GM10266 (cell line): ENCODE data around the gene RAB11FIP4.

Source experiments
- DNase-seq: peaks from one replicate; pipeline ENCODE4 v3.0.0; 2012; ENCODE audit errors: extremely low spot score
- CTCF ChIP-seq: IDR thresholded peaks from 2 replicates; pipeline ENCODE4 v1.5.1; 2012; ENCODE audit warnings: mild to moderate bottlenecking, low read depth; ENCODE audit not compliant: control insufficient read depth, insufficient read depth; ENCODE audit errors: missing control alignments

Gene RAB11FIP4

DNA sequence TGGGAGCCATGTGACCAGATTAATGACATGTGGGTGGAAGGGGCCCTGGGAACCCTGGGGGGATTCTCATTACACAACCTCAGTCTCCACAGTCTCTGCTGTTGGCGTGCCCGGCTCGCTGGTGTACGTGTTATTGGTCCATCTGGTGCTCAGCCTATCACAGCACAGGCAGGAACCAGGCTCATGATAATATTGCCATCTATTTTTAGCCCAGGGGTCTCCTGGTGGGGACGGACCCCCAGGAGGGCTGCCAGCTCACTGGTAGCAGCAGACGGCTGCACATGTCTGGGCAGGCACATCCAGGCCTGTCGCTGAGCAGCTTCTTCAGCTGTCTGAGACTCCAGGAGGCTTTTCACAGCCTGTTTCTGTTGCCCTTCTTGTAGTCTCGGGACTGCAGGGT is 123.8 kb downstream of the RAB11FIP4 start:
- no peak for DNase-seq
- no peak for TF ChIP-seq CTCF

DNA sequence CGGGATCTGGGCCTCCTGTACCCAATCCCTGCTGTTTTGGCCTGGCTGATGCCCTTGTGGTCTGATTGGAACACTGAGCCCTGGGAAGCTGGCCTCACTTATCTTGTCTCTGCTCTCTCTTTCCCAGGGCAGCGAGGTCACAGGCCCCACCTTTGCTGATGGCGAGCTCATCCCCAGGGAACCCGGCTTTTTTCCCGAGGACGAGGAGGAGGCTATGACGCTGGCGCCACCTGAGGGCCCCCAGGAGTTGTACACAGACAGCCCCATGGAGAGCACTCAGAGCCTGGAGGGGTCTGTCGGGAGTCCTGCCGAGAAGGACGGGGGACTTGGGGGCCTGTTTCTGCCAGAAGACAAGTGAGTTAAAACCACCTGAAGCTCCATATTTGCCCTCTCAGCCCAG is 126.0 kb downstream of the RAB11FIP4 start:
- DNase-seq, result no peak

GRCh38 chr17:31518478-31518877 is 127.0 kb downstream of the RAB11FIP4 start:
- DNase-seq, result no peak
- TF ChIP-seq CTCF, result no peak

More for the DNA sequence above, 126.0 kb downstream of the RAB11FIP4 start:
- peak; percentile 47 for TF ChIP-seq CTCF

- peak; percentile 25 for TF ChIP-seq CTCF
- DNase-seq, result no peak
These were observed 130.3 kb downstream of the RAB11FIP4 start for GRCh38 chr17:31521632-31522283.

- no peak for DNase-seq
These were observed 130.9 kb downstream of the RAB11FIP4 start for GRCh38 chr17:31522284-31522931.

DNA sequence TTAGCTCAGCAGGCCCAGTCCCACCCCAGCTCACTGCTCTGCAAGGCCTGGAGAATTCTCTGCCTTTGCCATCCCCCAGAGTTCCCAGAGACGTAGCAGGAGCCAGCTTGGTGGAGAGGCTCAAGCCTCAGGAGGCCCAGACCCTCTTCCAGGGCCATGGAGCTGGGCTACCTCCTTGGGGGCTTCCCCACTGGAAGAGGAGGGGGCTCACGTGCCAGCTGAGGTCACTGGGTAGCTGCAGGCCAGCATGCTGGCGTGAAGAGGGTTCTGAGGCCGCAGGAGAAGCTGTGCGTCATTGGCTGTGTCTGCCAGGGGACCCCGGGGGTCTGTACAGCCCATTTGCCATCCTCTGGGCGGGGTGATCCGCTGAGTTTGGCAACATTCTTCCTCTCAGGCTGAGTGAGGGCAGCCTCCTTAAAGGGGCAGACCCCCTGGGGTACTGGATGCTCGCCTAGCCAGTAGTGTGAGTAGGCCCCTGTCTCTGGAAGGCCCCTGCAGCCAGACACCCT is 131.6 kb downstream of the RAB11FIP4 start:
- DNase-seq, result no peak
- no peak for TF ChIP-seq CTCF

More at GRCh38 chr17:31522284-31522931, 130.9 kb downstream of the RAB11FIP4 start:
- no peak for TF ChIP-seq CTCF
